ENCODE data around the gene TIMM23.

The TIMM23 gene

GRCh38 chr10:46052057-46052790 lies 79.9 kb downstream of the TIMM23 start:
- DNase-seq (ENCODE audit: low read depth in 2 of 2) = no peak

- DNase-seq (ENCODE audit: low read depth in 2 of 2) = no peak
These were observed 80.6 kb downstream of the TIMM23 start for GRCh38 chr10:46052791-46053375.

All from stimulated activated CD8-positive, alpha-beta memory T cell treated with anti-CD3 and anti-CD28 coated beads, Interleukin-15, amount 100 ng/mL, for 4 hours (primary cell).